ENCODE results near the gene COMMD6.
"Not testable (repeated sequence)": the region's sequence is repeated elsewhere in the genome, so short reads cannot be mapped to it uniquely, and the experiment has no call there.

COMMD6 gene

GRCh38 chr13:75537401-75538365 lies at the start of gene COMMD6:
COMMD6 (minus strand) TSS chr13:75537841; CDS start chr13:75537805, 36 bp downstream.
- peak; percentile 86 for DNase-seq (ENCODE audit: low read depth, low spot score)

- no peak for DNase-seq (ENCODE audit: low read depth, low spot score)
These were observed 47.5 kb upstream of the COMMD6 start for GRCh38 chr13:75585153-75585552.

GRCh38 chr13:75583091-75583490 lies 45.5 kb upstream of the COMMD6 start:
- DNase-seq (ENCODE audit: low read depth, low spot score): no peak

GRCh38 chr13:75581874-75582640 lies 44.4 kb upstream of the COMMD6 start:
- DNase-seq (ENCODE audit: low read depth, low spot score): no peak

- no peak for DNase-seq (ENCODE audit: low read depth, low spot score)
These were observed 41.9 kb upstream of the COMMD6 start for GRCh38 chr13:75579529-75579928.

GRCh38 chr13:75569576-75569975 lies 31.9 kb upstream of the COMMD6 start:
- no peak for DNase-seq (ENCODE audit: low read depth, low spot score)

- no peak for DNase-seq (ENCODE audit: low read depth, low spot score)
These were observed 29.0 kb upstream of the COMMD6 start for GRCh38 chr13:75566658-75567057.

GRCh38 chr13:75558145-75558840 lies 20.7 kb upstream of the COMMD6 start:
- no peak for DNase-seq (ENCODE audit: low read depth, low spot score)

- DNase-seq (ENCODE audit: low read depth, low spot score): no peak
These were observed 19.3 kb upstream of the COMMD6 start for GRCh38 chr13:75556961-75557360.

- DNase-seq (ENCODE audit: low read depth, low spot score): no peak
These were observed 18.2 kb upstream of the COMMD6 start for GRCh38 chr13:75555836-75556235.

- no peak for DNase-seq (ENCODE audit: low read depth, low spot score)
These were observed 17.3 kb upstream of the COMMD6 start for GRCh38 chr13:75554981-75555380.

- no peak for DNase-seq (ENCODE audit: low read depth, low spot score)
These were observed 16.8 kb upstream of the COMMD6 start for GRCh38 chr13:75554464-75554863.

- no peak for DNase-seq (ENCODE audit: low read depth, low spot score)
These were observed 12.5 kb upstream of the COMMD6 start for GRCh38 chr13:75550159-75550567.

GRCh38 chr13:75549262-75550158 lies 11.9 kb upstream of the COMMD6 start, which contains the start of gene UCHL3:
UCHL3 (plus strand) TSS chr13:75549791; CDS start chr13:75549821, 30 bp downstream.
- DNase-seq (ENCODE audit: low read depth, low spot score): peak; percentile 78

- no peak for DNase-seq (ENCODE audit: low read depth, low spot score)
These were observed 10.3 kb upstream of the COMMD6 start for GRCh38 chr13:75547917-75548316.

- DNase-seq (ENCODE audit: low read depth, low spot score): not testable (repeated sequence)
These were observed 7.7 kb upstream of the COMMD6 start for GRCh38 chr13:75545386-75545785.

- DNase-seq (ENCODE audit: low read depth, low spot score): no peak
These were observed 7.2 kb upstream of the COMMD6 start for GRCh38 chr13:75544681-75545330.

GRCh38 chr13:75541961-75542360 lies 4.3 kb upstream of the COMMD6 start:
- no peak for DNase-seq (ENCODE audit: low read depth, low spot score)

- DNase-seq (ENCODE audit: low read depth, low spot score): no peak
These were observed 3.6 kb upstream of the COMMD6 start for GRCh38 chr13:75541287-75541686.

- DNase-seq (ENCODE audit: low read depth, low spot score): no peak
These were observed 3.8 kb downstream of the COMMD6 start for GRCh38 chr13:75533861-75534260.
